Kidney (tissue), 14 donors: ENCODE results near the gene POLR2L. TPM values are rescaled to one million over a fixed set of nuclear protein-coding genes. Genes with fewer than 3 reads are reported as not detected.
A peak's percentile ranks its signal among the peaks of the same experiment; 100 is the strongest.

Experiments used
- DNase-seq, 5 donors: peaks; one replicate each; pipeline ENCODE4 v3.0.0-alpha.2; 2013 to 2020
- FAIRE-seq: peaks from 2 replicates; lab custom pipeline; 2012; peaks lifted over from hg19 to GRCh38; lab: Jason Lieb, UNC
- H3K27ac ChIP-seq, 2 donors: one replicate each; pipeline ENCODE4 v1.7.0; 2013; ENCODE audit warnings: low read depth in 2 of 2, low read length in 2 of 2, inconsistent platforms in 1 of 2
- H3K27me3 ChIP-seq: one replicate; pipeline ENCODE4 v1.7.1; 2013; ENCODE audit warnings: low read length, inconsistent platforms; ENCODE audit not compliant: control insufficient read depth, insufficient read depth
- H3K36me3 ChIP-seq, 3 donors: one replicate each; pipeline versions ENCODE4 v1.7.0 to v1.7.1; 2013; ENCODE audit warnings: low read length in 3 of 3, control low read depth in 1 of 3, inconsistent platforms in 1 of 3; ENCODE audit not compliant: insufficient read depth in 3 of 3, control insufficient read depth in 2 of 3
- H3K4me1 ChIP-seq, 3 donors: one replicate each; pipeline versions ENCODE4 v1.7.0 to v1.7.1; 2013; ENCODE audit warnings: low read length in 3 of 3, inconsistent platforms in 1 of 3, low read depth in 1 of 3; ENCODE audit not compliant: control insufficient read depth in 2 of 3, insufficient read depth in 2 of 3
- H3K4me3 ChIP-seq, 3 donors: one replicate each; pipeline versions ENCODE4 v1.7.0 to v1.8.1; 2013; ENCODE audit warnings: low read length in 3 of 3, control low read depth in 1 of 3, inconsistent platforms in 1 of 3
- H3K9ac ChIP-seq, 3 donors: one replicate each; pipeline versions ENCODE4 v1.7.0 to v1.7.1; 2013; ENCODE audit warnings: low read length in 3 of 3, control low read depth in 1 of 3, inconsistent platforms in 1 of 3
- H3K9me3 ChIP-seq, 3 donors: one replicate each; pipeline versions ENCODE4 v1.7.0 to v1.7.1; 2013; ENCODE audit warnings: low read length in 3 of 3, control low read depth in 1 of 3, inconsistent platforms in 1 of 3; ENCODE audit not compliant: control insufficient read depth in 2 of 3, insufficient read depth in 1 of 3
- CTCF ChIP-seq: IDR thresholded peaks from 3 replicates; pipeline ENCODE4 v1.5.1; 2012; ENCODE audit warnings: mild to moderate bottlenecking, moderate library complexity, borderline replicate concordance; ENCODE audit not compliant: insufficient read depth; ENCODE audit errors: extremely low read depth
- intact Hi-C: fragments of 100-400 bp; cut with DNase I; formaldehyde crosslinking; loops from one replicate; pipeline ENCODE4 v1.11.1; 2022
- polyA plus RNA-seq: library from polyadenylated mRNA; stranded (reverse); fragments of 350-450 nt; fragmentation: Illumina TruSeq; extraction: RNeasy Lipid Tissue Mini Kit (QIAGEN cat#74804); gene quantifications from one replicate; pipeline ENCODE4 v1.2.3, GENCODE V29; 2014; ENCODE audit warnings: low read depth, low replicate concordance; ENCODE audit not compliant: insufficient read depth
- total RNA-seq: library from RNA; stranded (reverse); fragmentation: NEBNext Ultra II Directional; extraction: Animal tissue kit (Norgen Biotek cat#: 25700); gene quantifications from one replicate; pipeline ENCODE4 v1.2.1, GENCODE V29; 2021
- donor health status: control.
- donor health status: control.
- donor health status: control.
- donor health status: control.
- donor health status: control.
- donor health status: DM: yes; HTN: yes; CAD: no.
- donor health status: Normal renal cell carcinoma (clear cell type).

POLR2L gene
- total and polyA plus RNA-seq, 2 donors from 2014 or later, result 107 to 376 TPM

GRCh38 chr11:833114-833791 lies 9.1 kb downstream of the POLR2L start:
- H3K4me1 ChIP-seq, result peaks cover 0 to 53% (median 14%) of the 10 kb centered on the region in 3 donors
- no peak for FAIRE-seq
- peak overlapping the region; percentile 39 to 59 (median 46) for H3K4me3 ChIP-seq
- intact Hi-C loops, result no loop called here
- H3K27ac ChIP-seq, result peak overlapping the region; percentile 85 to 93
- TF ChIP-seq CTCF, result no peak
- no peaks in the 10 kb centered on the region for H3K9me3 ChIP-seq
- peak overlapping the region; percentile 22 to 80 (median 48) for H3K9ac ChIP-seq
- H3K27me3 ChIP-seq, result no peaks in the 10 kb centered on the region
- H3K36me3 ChIP-seq, result peaks cover 0 to 15% (median 7%) of the 10 kb centered on the region in 3 donors
- peak in 3 of 5 donors; percentile 83 to 90 (median 85) for DNase-seq

GRCh38 chr11:832529-833113 lies 9.7 kb downstream of the POLR2L start, which contains the start of gene CD151:
Gene CD151 (plus strand): TSS chr11:832952. CDS start chr11:836070, 3,118 bp downstream.
- H3K9ac ChIP-seq, result peak within 1 kb of the TSS; percentile 22 to 80 (median 48)
- TF ChIP-seq CTCF, result no peak
- DNase-seq (peak in 4 of 5 donors; percentile 72 to 90 (median 80)), FAIRE-seq (no peak)
- no peaks in the 10 kb centered on the region for H3K27me3 ChIP-seq
- H3K36me3 ChIP-seq, result peaks cover 0 to 10% (median 7%) of the 10 kb centered on the region in 3 donors
- peak within 1 kb of the TSS; percentile 39 to 59 (median 46) for H3K4me3 ChIP-seq
- peak within 1 kb of the TSS; percentile 85 to 93 for H3K27ac ChIP-seq
- H3K4me1 ChIP-seq, result peaks cover 0 to 59% (median 19%) of the 10 kb centered on the region in 3 donors
- H3K9me3 ChIP-seq, result no peaks in the 10 kb centered on the region
- intact Hi-C loops, result no loop called here

GRCh38 chr11:831961-832528 lies 10.3 kb downstream of the POLR2L start:
- Histone ChIP-seq H3K36me3 (peaks cover 0 to 4% (median 3%) of the 10 kb centered on the region in 3 donors), H3K4me1 (peaks cover 0 to 61% (median 22%) of the 10 kb centered on the region in 3 donors), H3K4me3 (peak overlapping the region in 2 of 3 donors; percentile 16 to 51), H3K27me3 (no peaks in the 10 kb centered on the region), H3K9ac (peak overlapping the region in 2 of 3 donors; percentile 40 to 41), H3K27ac (peak overlapping the region in 1 of 2 donors; percentile 72), H3K9me3 (no peaks in the 10 kb centered on the region)
- FAIRE-seq (no peak), DNase-seq (peak in 1 of 5 donors; percentile 80)
- no peak for TF ChIP-seq CTCF
- intact Hi-C loops, result no loop called here
